Muscle of leg (tissue), 11 donors: ENCODE results near the gene INHBC. TPM values are rescaled to one million over a fixed set of nuclear protein-coding genes. Genes with fewer than 3 reads are reported as not detected.
"Not testable (repeated sequence)": the region's sequence is repeated elsewhere in the genome, so short reads cannot be mapped to it uniquely, and the experiment has no call there.

Experiments used
- DNase-seq: peaks from one replicate; pipeline ENCODE4 v3.0.0; 2013
- H3K27ac ChIP-seq: one replicate; pipeline ENCODE4 v1.5.1; 2013; ENCODE audit warnings: mild to moderate bottlenecking, low read length, control low read depth
- H3K27me3 ChIP-seq: one replicate; pipeline ENCODE4 v1.6.1; 2013; ENCODE audit warnings: low read length; ENCODE audit not compliant: control insufficient read depth, insufficient read depth
- H3K36me3 ChIP-seq: one replicate; pipeline ENCODE4 v1.6.1; 2013; ENCODE audit warnings: low read length; ENCODE audit not compliant: control insufficient read depth, insufficient read depth
- H3K4me1 ChIP-seq: one replicate; pipeline ENCODE4 v1.6.1; 2013; ENCODE audit warnings: low read length; ENCODE audit not compliant: control insufficient read depth, insufficient read depth
- H3K4me3 ChIP-seq: one replicate; pipeline ENCODE4 v1.5.1; 2013; ENCODE audit warnings: low read length, control low read depth
- H3K9me3 ChIP-seq: replicated peaks from 2 replicates; pipeline ENCODE4 v1.6.1; 2013; ENCODE audit warnings: low read depth, low read length; ENCODE audit not compliant: control insufficient read depth
- WGBS: methylation state at CpG from one replicate; pipeline ENCODE4 v1.1.5; 2013; ENCODE audit warnings: missing lambda C conversion rate; ENCODE audit not compliant: insufficient coverage; 5-methylcytosine and 5-hydroxymethylcytosine counted together
- polyA plus RNA-seq, 8 donors: library from polyadenylated mRNA; unstranded; fragments of 120-200 nt; gene quantifications; one replicate each; pipeline versions ENCODE4 v1.2.1 to v1.2.3, GENCODE V29; 2013; ENCODE audit warnings: inconsistent platforms in 1 of 8, low replicate concordance in 1 of 8; ENCODE audit not compliant: insufficient read length in 8 of 8, insufficient read depth in 1 of 8
- total RNA-seq: library from RNA; stranded (reverse); fragments of 120-200 nt; gene quantifications from one replicate; pipeline ENCODE4 v1.2.4, GENCODE V29; 2013

INHBC gene
- total and polyA plus RNA-seq, 9 donors, result 0.07 to 0.19 (median 0.12) TPM; not detected in 2

- not testable (repeated sequence) for H3K9me3 ChIP-seq, DNase-seq, H3K27me3 ChIP-seq, H3K27ac ChIP-seq, H3K4me1 ChIP-seq, H3K4me3 ChIP-seq, H3K36me3 ChIP-seq
- WGBS, result no CpG with 5 or more reads among the region's 4 CpGs
Measured at GRCh38 chr12:57402156-57402555, 32.4 kb upstream of the INHBC start.

- Histone ChIP-seq H3K9me3 (no peaks in the 10 kb centered on the region), H3K27me3 (no peaks in the 10 kb centered on the region), H3K4me1 (no peaks in the 10 kb centered on the region), H3K27ac (no peak overlapping the region), H3K36me3 (no peaks in the 10 kb centered on the region), H3K4me3 (no peak overlapping the region)
- no peak for DNase-seq
- 100% methylated on average over 1 of the region's 5 CpGs for WGBS
Measured at GRCh38 chr12:57404966-57405640, 29.5 kb upstream of the INHBC start.

GRCh38 chr12:57410534-57410933 lies 24.1 kb upstream of the INHBC start:
- H3K27me3 ChIP-seq, result no peaks in the 10 kb centered on the region
- H3K36me3 ChIP-seq, result no peaks in the 10 kb centered on the region
- H3K4me1 ChIP-seq, result no peaks in the 10 kb centered on the region
- no peaks in the 10 kb centered on the region for H3K9me3 ChIP-seq
- H3K4me3 ChIP-seq, result no peak overlapping the region
- DNase-seq, result no peak
- 97% methylated on average over 3 of the region's 4 CpGs for WGBS
- H3K27ac ChIP-seq, result no peak overlapping the region

DNA sequence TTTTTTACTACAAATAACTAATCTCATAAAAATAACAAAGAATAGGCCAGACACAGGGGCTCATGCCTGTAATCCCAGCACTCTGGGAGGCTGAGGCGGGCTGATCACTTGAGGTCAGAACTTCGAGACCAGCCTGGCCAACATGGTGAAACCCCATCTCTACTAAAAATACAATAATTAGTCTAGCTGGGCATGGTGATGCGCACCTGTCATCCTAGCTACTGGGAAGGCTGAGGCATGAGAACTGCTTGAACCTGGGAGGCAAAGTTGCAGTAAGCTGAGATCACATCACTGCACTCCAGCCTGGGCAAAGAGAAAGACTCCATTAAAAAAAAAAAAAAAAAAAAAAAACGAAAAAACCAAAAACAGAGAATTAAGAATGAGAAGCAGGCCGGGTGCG lies 20.4 kb upstream of the INHBC start:
- H3K27me3 ChIP-seq, H3K27ac ChIP-seq, H3K9me3 ChIP-seq, H3K4me1 ChIP-seq, H3K36me3 ChIP-seq, DNase-seq, H3K4me3 ChIP-seq: not testable (repeated sequence)
- WGBS, result no CpG with 5 or more reads among the region's 6 CpGs

- no peak overlapping the region for H3K27ac ChIP-seq
- no peaks in the 10 kb centered on the region for H3K36me3 ChIP-seq
- H3K27me3 ChIP-seq, result no peaks in the 10 kb centered on the region
- H3K9me3 ChIP-seq, result no peaks in the 10 kb centered on the region
- no peaks in the 10 kb centered on the region for H3K4me1 ChIP-seq
- no peak for DNase-seq
- no CpG with 5 or more reads among the region's 2 CpGs for WGBS
- H3K4me3 ChIP-seq, result no peak overlapping the region
Measured at GRCh38 chr12:57415088-57415487, 19.5 kb upstream of the INHBC start.

- no peak overlapping the region for H3K27ac ChIP-seq
- no peaks in the 10 kb centered on the region for H3K27me3 ChIP-seq
- no peaks in the 10 kb centered on the region for H3K4me1 ChIP-seq
- WGBS, result 94% methylated on average over 7 of the region's 8 CpGs
- H3K4me3 ChIP-seq, result no peak overlapping the region
- DNase-seq, result no peak
- H3K9me3 ChIP-seq, result no peaks in the 10 kb centered on the region
- H3K36me3 ChIP-seq, result peaks cover 6% of the 10 kb centered on the region
Measured at GRCh38 chr12:57416039-57416996, 18.3 kb upstream of the INHBC start.

DNA sequence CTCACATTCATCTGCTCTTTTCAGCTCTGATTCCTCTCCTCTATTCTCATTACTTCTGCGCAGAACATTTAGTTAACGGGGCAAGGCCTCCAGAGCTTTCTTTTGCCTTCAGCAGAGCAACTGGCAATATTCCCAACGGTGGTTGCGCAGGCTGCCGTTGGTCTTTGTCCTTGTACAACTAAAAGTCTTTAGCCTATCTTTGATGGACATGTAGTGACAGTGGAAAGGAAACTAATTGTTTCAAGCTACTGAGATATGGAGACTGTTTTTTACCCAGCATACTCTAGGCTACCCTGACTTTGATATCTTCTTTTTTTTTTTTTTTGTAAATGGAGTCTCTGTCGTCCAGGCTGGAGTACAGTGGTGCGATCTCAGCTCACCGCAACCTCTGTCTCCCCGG lies 16.3 kb upstream of the INHBC start:
- Histone ChIP-seq H3K36me3 (peaks cover 16% of the 10 kb centered on the region), H3K4me3 (no peak overlapping the region), H3K27ac (no peak overlapping the region), H3K27me3 (no peaks in the 10 kb centered on the region), H3K4me1 (no peaks in the 10 kb centered on the region), H3K9me3 (no peaks in the 10 kb centered on the region)
- 85% methylated on average over 2 of the region's 9 CpGs for WGBS
- no peak for DNase-seq

- Histone ChIP-seq H3K9me3 (no peaks in the 10 kb centered on the region), H3K27me3 (no peaks in the 10 kb centered on the region), H3K36me3 (peaks cover 22% of the 10 kb centered on the region), H3K27ac (no peak overlapping the region), H3K4me1 (no peaks in the 10 kb centered on the region), H3K4me3 (no peak overlapping the region)
- 91% methylated on average over 2 of the region's 2 CpGs for WGBS
- no peak for DNase-seq
Measured at GRCh38 chr12:57419495-57419894, 15.1 kb upstream of the INHBC start.

GRCh38 chr12:57420482-57420881 lies 14.1 kb upstream of the INHBC start:
- H3K27me3 ChIP-seq, result no peaks in the 10 kb centered on the region
- H3K4me3 ChIP-seq, result no peak overlapping the region
- 97% methylated on average over 5 of the region's 5 CpGs for WGBS
- DNase-seq, result no peak
- H3K27ac ChIP-seq, result no peak overlapping the region
- H3K4me1 ChIP-seq, result no peaks in the 10 kb centered on the region
- H3K36me3 ChIP-seq, result peaks cover 22% of the 10 kb centered on the region
- no peaks in the 10 kb centered on the region for H3K9me3 ChIP-seq

GRCh38 chr12:57426948-57427347 lies 7.6 kb upstream of the INHBC start:
- H3K36me3 ChIP-seq, result peaks cover 16% of the 10 kb centered on the region
- 90% methylated on average over 5 of the region's 10 CpGs for WGBS
- H3K27ac ChIP-seq, H3K27me3 ChIP-seq, H3K9me3 ChIP-seq, DNase-seq, H3K4me1 ChIP-seq, H3K4me3 ChIP-seq: not testable (repeated sequence)
